IMR-90 (cell line): ENCODE results near the gene TMEM106A. TPM values are rescaled to one million over a fixed set of nuclear protein-coding genes. Genes with fewer than 3 reads are reported as not detected.
"Not testable (repeated sequence)": the region's sequence is repeated elsewhere in the genome, so short reads cannot be mapped to it uniquely, and the experiment has no call there.

Source experiments
- ATAC-seq: fragments of 200-7000 bp; cut with Tn5 transposase; 2 replicates; pipeline ENCODE4 v1.9.1; 2020; ENCODE audit warnings: low read depth, mild to moderate bottlenecking, moderate library complexity
- BruUV-seq: library from RNA; stranded (reverse); fragments of 400-500 nt; replicated peaks from 2 replicates; lab custom pipeline; 2021; lab: Mats Ljungman, UMichigan
- CTCF ChIA-PET: fragments of 300-600 bp; formaldehyde crosslinking; extraction: SDS; loops from one replicate; lab custom pipeline; 2021; ENCODE audit warnings: antibody characterized with exemption; lab: Yijun Ruan, JAX
- POLR2A ChIA-PET: fragments of 300-600 bp; sonication (Branson Sonifier 250); formaldehyde crosslinking; loops from one replicate; lab custom pipeline; 2022; ENCODE audit warnings: antibody characterized with exemption; ENCODE audit not compliant: unreplicated experiment; lab: Charles Lee
- DNase-seq: peaks from one replicate; pipeline ENCODE4 v3.0.0; 2013
- H2AFZ ChIP-seq: replicated peaks from 2 replicates; pipeline ENCODE3; 2013; ENCODE audit warnings: low read length, mild to moderate bottlenecking; ENCODE audit not compliant: poor library complexity
- H2AK5ac ChIP-seq: 2 replicates; pipeline ENCODE4 v1.6.1; 2013; ENCODE audit warnings: low read depth, low read length, inconsistent platforms
- H2AK9ac ChIP-seq: replicated peaks from 2 replicates; pipeline ENCODE3; 2013; ENCODE audit warnings: mild to moderate bottlenecking, low read depth, low read length, moderate library complexity; ENCODE audit not compliant: poor library complexity
- H2BK120ac ChIP-seq: 2 replicates; pipeline ENCODE4 v1.6.1; 2013; ENCODE audit warnings: low read depth, low read length, inconsistent platforms
- H2BK15ac ChIP-seq: 3 replicates; pipeline ENCODE4 v1.6.1; 2013; ENCODE audit warnings: low read depth, low read length, inconsistent platforms
- H2BK20ac ChIP-seq: 2 replicates; pipeline ENCODE4 v1.6.1; 2013; ENCODE audit warnings: low read depth, mild to moderate bottlenecking, inconsistent platforms, low read length, moderate library complexity
- H2BK5ac ChIP-seq: 2 replicates; pipeline ENCODE4 v1.6.1; 2013; ENCODE audit warnings: mild to moderate bottlenecking, low read depth, low read length, inconsistent platforms; ENCODE audit not compliant: poor library complexity, severe bottlenecking
- H3K14ac ChIP-seq: replicated peaks from 2 replicates; pipeline ENCODE4 v1.6.1; 2013; ENCODE audit warnings: low read depth, low read length, inconsistent platforms
- H3K18ac ChIP-seq: 2 replicates; pipeline ENCODE4 v1.6.1; 2013; ENCODE audit warnings: low read depth, low read length, control low read depth
- H3K23ac ChIP-seq: 2 replicates; pipeline ENCODE4 v1.6.1; 2013; ENCODE audit warnings: low read depth, low read length, inconsistent platforms
- H3K27ac ChIP-seq: 2 replicates; pipeline ENCODE4 v1.5.1; 2013; ENCODE audit warnings: mild to moderate bottlenecking, control low read depth, low read length; ENCODE audit not compliant: insufficient read depth
- H3K27me3 ChIP-seq: 2 replicates; pipeline ENCODE4 v1.6.1; 2013; ENCODE audit warnings: low read length; ENCODE audit not compliant: control insufficient read depth, insufficient read depth
- H3K36me3 ChIP-seq: 2 replicates; pipeline ENCODE4 v1.6.1; 2013; ENCODE audit warnings: low read length, mixed read lengths; ENCODE audit not compliant: control insufficient read depth, insufficient read depth
- H3K4ac ChIP-seq: 2 replicates; pipeline ENCODE4 v1.6.1; 2013; ENCODE audit warnings: low read depth, low read length, inconsistent platforms
- H3K4me1 ChIP-seq: 2 replicates; pipeline ENCODE4 v1.6.1; 2013; ENCODE audit warnings: low read length, mixed read lengths; ENCODE audit not compliant: control insufficient read depth, insufficient read depth
- H3K4me2 ChIP-seq: 2 replicates; pipeline ENCODE4 v1.6.1; 2013; ENCODE audit warnings: low read depth, mild to moderate bottlenecking, control low read depth, low read length, moderate library complexity
- H3K4me3 ChIP-seq: 2 replicates; pipeline ENCODE4 v1.5.1; 2013; ENCODE audit warnings: low read depth, mild to moderate bottlenecking, control low read depth, low read length, moderate library complexity; ENCODE audit not compliant: insufficient read depth
- H3K56ac ChIP-seq: 2 replicates; pipeline ENCODE4 v1.6.1; 2013; ENCODE audit warnings: low read length, inconsistent platforms; ENCODE audit not compliant: insufficient read depth; ENCODE audit errors: extremely low read depth
- H3K79me1 ChIP-seq, 2 experiments: 2 replicates each; pipeline ENCODE4 v1.6.1; 2013; ENCODE audit warnings: low read length in 2 of 2, inconsistent platforms in 1 of 2, low read depth in 1 of 2
- H3K9ac ChIP-seq: 2 replicates; pipeline ENCODE4 v1.6.1; 2013; ENCODE audit warnings: low read depth, low read length, control low read depth
- H3K9me1 ChIP-seq: 2 replicates; pipeline ENCODE4 v1.6.1; 2013; ENCODE audit warnings: low read length, inconsistent platforms; ENCODE audit not compliant: insufficient read depth
- H3K9me3 ChIP-seq: 2 replicates; pipeline ENCODE4 v1.6.1; 2013; ENCODE audit warnings: low read length; ENCODE audit not compliant: control insufficient read depth, insufficient read depth
- H4K20me1 ChIP-seq: 2 replicates; pipeline ENCODE4 v1.6.1; 2013; ENCODE audit warnings: low read length, inconsistent platforms; ENCODE audit not compliant: insufficient read depth
- H4K5ac ChIP-seq: 2 replicates; pipeline ENCODE4 v1.6.1; 2013; ENCODE audit warnings: mild to moderate bottlenecking, low read depth, low read length, control low read depth
- H4K8ac ChIP-seq, 2 experiments: 2 replicates each; pipeline ENCODE4 v1.6.1; 2013; ENCODE audit warnings: low read depth in 2 of 2, low read length in 2 of 2, control low read depth in 1 of 2, inconsistent platforms in 1 of 2
- H4K91ac ChIP-seq: 2 replicates; pipeline ENCODE4 v1.6.1; 2013; ENCODE audit warnings: low read depth, low read length, inconsistent platforms; ENCODE audit not compliant: insufficient read depth
- WGBS, 2 experiments: methylation state at CpG; one replicate each; pipeline versions ENCODE4 v1.1.5 to v1.1.7; 2013; ENCODE audit warnings: missing lambda C conversion rate in 2 of 2; ENCODE audit not compliant: insufficient read length in 1 of 2; ENCODE audit errors: extremely low coverage in 2 of 2; 5-methylcytosine and 5-hydroxymethylcytosine counted together
- dilution Hi-C: fragments of 300-500 bp; cut with HindIII; formaldehyde crosslinking; loops from one replicate; pipeline ENCODE4 v1.14.3; 2018; ENCODE audit warnings: low sequenced_read_pairs; ENCODE audit not compliant: unreplicated experiment
- in situ Hi-C: fragments of 300-500 bp; cut with MboI; formaldehyde crosslinking; loops from 3 replicates; pipeline ENCODE4 v1.14.3; 2019; ENCODE audit warnings: low sequenced_read_pairs, inconsistent platforms, mixed read lengths
- intact Hi-C: fragments of 100-400 bp; cut with micrococcal nuclease; formaldehyde crosslinking; loops from 2 replicates; pipeline ENCODE4 v1.10.0; 2022
- polyA plus RNA-seq, 3 experiments: library from polyadenylated mRNA; depleted of rRNA; stranded (reverse); fragments of >200 nt; gene quantifications; 2 replicates each; pipeline ENCODE4 v1.2.3, GENCODE V29; 2012; ENCODE audit warnings: low replicate concordance in 1 of 3
- total RNA-seq: library from RNA; depleted of rRNA; stranded (reverse); fragments of >200 nt; gene quantifications from 2 replicates; pipeline ENCODE4 v1.2.3, GENCODE V29; 2012

Gene TMEM106A
- total and polyA plus RNA-seq, 2 of the 4 experiments (the other 2 are of a cell fraction) = 2.2 to 7.5 TPM

DNA sequence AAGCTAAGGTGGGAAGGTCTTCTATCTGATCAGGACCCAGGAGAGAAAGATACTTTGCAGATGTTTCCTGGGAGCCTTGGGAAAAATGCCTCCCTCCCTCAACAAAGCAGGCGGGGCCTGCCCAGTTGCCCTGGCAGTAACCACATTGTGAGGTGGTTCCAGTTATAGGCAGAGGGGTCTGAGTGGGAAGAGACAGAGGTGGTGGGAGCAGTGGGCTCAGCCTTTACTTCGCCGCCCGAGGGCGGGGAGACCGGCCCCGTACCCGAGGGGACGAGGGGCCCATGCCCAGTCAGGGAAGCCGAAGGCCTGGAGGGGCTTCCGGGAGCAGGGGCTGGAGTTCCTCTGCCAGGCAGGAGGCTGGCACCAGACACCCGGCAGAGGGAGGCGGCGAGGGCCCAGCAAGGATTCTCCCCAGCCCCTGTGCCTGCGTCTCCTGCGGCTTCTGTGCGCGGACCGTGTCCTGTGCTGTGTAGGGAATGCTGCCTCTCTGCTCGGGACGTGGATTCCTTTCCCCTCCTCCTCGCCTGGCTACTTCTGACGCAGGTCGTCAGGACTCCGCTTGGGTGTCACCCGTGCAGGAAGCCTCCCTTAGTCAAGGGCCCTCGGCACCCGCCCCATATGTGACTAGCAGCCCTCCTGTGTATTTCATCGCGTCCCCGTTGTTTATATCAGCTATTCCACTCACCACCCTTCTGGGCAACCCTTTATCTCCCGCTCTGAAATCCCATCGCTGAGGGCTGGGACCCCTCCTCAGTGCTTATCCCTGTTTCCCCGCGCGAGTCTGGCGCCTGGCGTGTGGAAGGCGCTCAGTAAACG is 19.7 kb downstream of the TMEM106A start:
- H2BK5ac ChIP-seq, H3K79me1 ChIP-seq, H3K9me3 ChIP-seq, H3K9ac ChIP-seq, H2AK9ac ChIP-seq, BruUV-seq, H2AK5ac ChIP-seq, H4K91ac ChIP-seq, POLR2A ChIA-PET, DNase-seq, H3K36me3 ChIP-seq, H3K4me2 ChIP-seq, H2BK20ac ChIP-seq, CTCF ChIA-PET, H3K27me3 ChIP-seq, dilution Hi-C loops, H3K4ac ChIP-seq, H3K56ac ChIP-seq, H2BK120ac ChIP-seq, H3K18ac ChIP-seq, H4K8ac ChIP-seq, H3K4me1 ChIP-seq, H4K20me1 ChIP-seq, H3K14ac ChIP-seq, H3K27ac ChIP-seq, H2AFZ ChIP-seq, H4K5ac ChIP-seq, H2BK15ac ChIP-seq, intact Hi-C loops, H3K23ac ChIP-seq, H3K9me1 ChIP-seq, H3K4me3 ChIP-seq, in situ Hi-C loops: not testable (repeated sequence)
- no CpG with 5 or more reads among the region's 40 CpGs for WGBS, 2 experiments
- ATAC-seq = peak; percentile 48

DNA sequence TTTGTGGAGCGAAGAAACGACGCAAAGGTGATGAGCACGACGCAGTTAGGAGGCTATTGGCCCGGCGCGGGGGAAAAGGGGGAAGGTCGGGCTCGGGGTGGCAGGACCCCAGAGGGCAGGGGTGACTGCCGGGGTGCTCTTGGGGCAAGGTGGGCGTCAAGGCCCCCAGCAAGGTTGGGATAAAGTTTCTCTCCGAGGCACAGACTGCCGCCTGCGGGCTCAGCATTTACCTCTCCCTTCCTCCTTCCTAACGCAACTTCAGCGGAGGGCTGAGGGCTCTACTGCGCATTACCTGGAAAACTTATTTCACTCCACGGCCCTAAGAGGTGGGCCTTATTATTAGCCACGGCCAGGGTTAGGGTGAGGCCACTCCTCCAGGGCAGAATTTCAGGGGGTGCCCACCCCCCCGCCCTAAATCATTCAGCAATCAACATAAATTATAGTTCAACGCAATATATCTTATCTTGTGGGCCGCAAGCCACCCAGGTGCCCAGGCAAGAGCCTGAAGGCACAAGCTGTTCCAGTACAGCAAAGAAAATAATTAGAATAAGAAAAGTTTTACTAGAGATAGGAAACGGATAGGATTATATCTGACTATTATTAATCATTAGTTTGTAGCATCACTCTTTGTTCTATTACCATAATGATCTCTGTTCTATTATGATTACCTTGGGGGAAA is 20.5 kb downstream of the TMEM106A start:
- H3K9me1 ChIP-seq, BruUV-seq, H3K9me3 ChIP-seq, H2BK5ac ChIP-seq, H3K79me1 ChIP-seq, CTCF ChIA-PET, H3K4me1 ChIP-seq, H3K18ac ChIP-seq, H2BK20ac ChIP-seq, H3K4me3 ChIP-seq, DNase-seq, H4K5ac ChIP-seq, intact Hi-C loops, H4K91ac ChIP-seq, H3K4me2 ChIP-seq, H2AK5ac ChIP-seq, H3K36me3 ChIP-seq, H3K27ac ChIP-seq, dilution Hi-C loops, in situ Hi-C loops, H3K14ac ChIP-seq, H4K20me1 ChIP-seq, H2BK15ac ChIP-seq, H3K27me3 ChIP-seq, H3K56ac ChIP-seq, H3K9ac ChIP-seq, H2AK9ac ChIP-seq, H2BK120ac ChIP-seq, H2AFZ ChIP-seq, H3K23ac ChIP-seq, H4K8ac ChIP-seq, ATAC-seq, POLR2A ChIA-PET, H3K4ac ChIP-seq: not testable (repeated sequence)
- no CpG with 5 or more reads among the region's 24 CpGs for WGBS, 2 experiments
